Measurements from ENCODE around the gene ARHGAP23.
A peak's percentile ranks its signal among the peaks of the same experiment; 100 is the strongest.

DNA sequence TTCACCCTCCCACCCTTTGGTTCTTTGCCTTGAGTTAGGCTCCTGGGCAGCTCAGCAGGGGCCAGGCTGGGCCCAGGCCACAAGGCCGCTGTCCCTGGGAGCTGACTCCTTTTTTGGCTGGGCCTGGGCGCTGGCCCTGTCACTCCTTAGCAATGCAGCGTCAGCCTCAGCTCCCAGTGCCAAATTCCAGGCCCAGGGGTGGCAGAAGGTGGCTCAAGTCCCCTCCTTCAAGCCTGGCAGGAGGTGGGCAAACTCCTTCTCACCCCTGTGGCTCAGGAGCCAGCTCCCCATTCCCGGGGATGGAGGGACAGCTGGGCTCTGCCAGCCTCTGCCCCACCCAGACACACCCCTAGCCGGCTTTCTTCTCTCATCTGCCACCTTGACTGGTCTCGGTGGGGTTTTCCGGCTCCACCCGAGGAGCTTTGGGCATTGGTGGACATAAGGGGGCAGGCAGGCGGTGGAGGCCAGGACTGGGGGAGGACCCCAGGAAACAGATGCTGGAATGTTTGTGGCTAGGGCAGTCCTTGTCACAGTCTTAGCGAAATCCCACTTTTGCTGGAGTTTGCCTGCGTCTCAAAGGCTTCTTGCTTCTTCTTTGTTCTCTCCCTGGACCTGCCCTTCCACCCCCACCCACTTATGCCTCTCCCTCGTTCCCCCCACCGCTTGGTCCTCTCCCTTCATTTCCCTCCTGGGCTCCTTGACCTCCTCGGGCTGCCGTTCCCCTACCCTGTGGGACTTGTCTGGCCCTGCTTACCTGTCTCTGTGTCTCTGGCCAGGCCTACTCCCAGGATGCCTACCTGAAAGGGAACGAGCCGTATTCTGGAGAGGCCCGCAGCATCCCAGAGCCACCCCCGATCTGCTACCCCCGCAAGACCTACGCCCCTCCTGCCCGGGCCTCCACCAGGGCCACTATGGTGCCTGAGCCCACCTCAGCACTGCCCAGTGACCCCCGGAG is 37.4 kb downstream of the ARHGAP23 start:
- peak in 1 of 4 donors; percentile 9 for TF ChIP-seq POLR2AphosphoS5 (IDR thresholded peaks at IDR 0.05)
- TF ChIP-seq, protein P1, sequence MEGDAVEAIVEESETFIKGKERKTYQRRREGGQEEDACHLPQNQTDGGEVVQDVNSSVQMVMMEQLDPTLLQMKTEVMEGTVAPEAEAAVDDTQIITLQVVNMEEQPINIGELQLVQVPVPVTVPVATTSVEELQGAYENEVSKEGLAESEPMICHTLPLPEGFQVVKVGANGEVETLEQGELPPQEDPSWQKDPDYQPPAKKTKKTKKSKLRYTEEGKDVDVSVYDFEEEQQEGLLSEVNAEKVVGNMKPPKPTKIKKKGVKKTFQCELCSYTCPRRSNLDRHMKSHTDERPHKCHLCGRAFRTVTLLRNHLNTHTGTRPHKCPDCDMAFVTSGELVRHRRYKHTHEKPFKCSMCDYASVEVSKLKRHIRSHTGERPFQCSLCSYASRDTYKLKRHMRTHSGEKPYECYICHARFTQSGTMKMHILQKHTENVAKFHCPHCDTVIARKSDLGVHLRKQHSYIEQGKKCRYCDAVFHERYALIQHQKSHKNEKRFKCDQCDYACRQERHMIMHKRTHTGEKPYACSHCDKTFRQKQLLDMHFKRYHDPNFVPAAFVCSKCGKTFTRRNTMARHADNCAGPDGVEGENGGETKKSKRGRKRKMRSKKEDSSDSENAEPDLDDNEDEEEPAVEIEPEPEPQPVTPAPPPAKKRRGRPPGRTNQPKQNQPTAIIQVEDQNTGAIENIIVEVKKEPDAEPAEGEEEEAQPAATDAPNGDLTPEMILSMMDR (IDR thresholded peaks at IDR 0.05), result no peak
